Fibroblast of lung (primary cell): ENCODE results near the gene CTNND2. TPM values are rescaled to one million over a fixed set of nuclear protein-coding genes. Genes with fewer than 3 reads are reported as not detected.

Experiments
- DNase-seq, 2 donors: peaks; one replicate each; pipeline versions ENCODE4 v3.0.0 to v3.0.0-alpha.2; 2010; ENCODE audit warnings: low read depth in 2 of 2
- H2AFZ ChIP-seq: 2 replicates; pipeline ENCODE4 v1.5.1; 2012; ENCODE audit warnings: low read length, control low read depth, inconsistent platforms
- H3K27ac ChIP-seq: 2 replicates; pipeline ENCODE4 v1.5.1; 2011; ENCODE audit warnings: low read length, control low read depth; ENCODE audit not compliant: insufficient read depth
- H3K27me3 ChIP-seq: 2 replicates; pipeline ENCODE4 v1.5.1; 2011; ENCODE audit warnings: mild to moderate bottlenecking, low read length; ENCODE audit not compliant: control insufficient read depth, insufficient read depth
- H3K36me3 ChIP-seq: 2 replicates; pipeline ENCODE4 v1.5.1; 2011; ENCODE audit warnings: low read length; ENCODE audit not compliant: control insufficient read depth, insufficient read depth
- H3K4me1 ChIP-seq: 2 replicates; pipeline ENCODE4 v1.5.1; 2011; ENCODE audit warnings: low read length; ENCODE audit not compliant: control insufficient read depth, insufficient read depth; ENCODE audit errors: extremely low read depth
- H3K4me2 ChIP-seq: 2 replicates; pipeline ENCODE4 v1.5.1; 2011; ENCODE audit warnings: low read length, control low read depth; ENCODE audit not compliant: insufficient read depth; ENCODE audit errors: extremely low read depth
- H3K4me3 ChIP-seq, 4 experiments: fragments of 200-600 bp in 1 of 4; sonication (generic) in 1 of 4; replicated peaks in 1 of 4; 2 replicates each; pipeline ENCODE4 v1.5.1; 2011 to 2016; ENCODE audit warnings: low read length in 4 of 4, low read depth in 3 of 4, mild to moderate bottlenecking in 3 of 4, control low read depth in 2 of 4, inconsistent platforms in 1 of 4, mixed read lengths in 1 of 4; ENCODE audit not compliant: insufficient read depth in 1 of 4; ENCODE audit errors: control extremely low read depth in 1 of 4
- H3K79me2 ChIP-seq: 2 replicates; pipeline ENCODE4 v1.5.1; 2012; ENCODE audit warnings: mild to moderate bottlenecking, low read length, inconsistent platforms; ENCODE audit not compliant: control insufficient read depth, insufficient read depth
- H3K9ac ChIP-seq: 2 replicates; pipeline ENCODE4 v1.5.1; 2011; ENCODE audit warnings: mild to moderate bottlenecking, low read length, control low read depth; ENCODE audit not compliant: insufficient read depth
- H3K9me3 ChIP-seq: 2 replicates; pipeline ENCODE4 v1.5.1; 2012; ENCODE audit warnings: low read depth, low read length; ENCODE audit not compliant: control insufficient read depth, insufficient read depth
- H4K20me1 ChIP-seq: 2 replicates; pipeline ENCODE4 v1.5.1; 2011; ENCODE audit warnings: low read length; ENCODE audit not compliant: control insufficient read depth, insufficient read depth; ENCODE audit errors: extremely low read depth
- CTCF ChIP-seq, 2 donors: IDR thresholded peaks in 1 of 2; conservative IDR thresholded peaks in 1 of 2; 1 replicate in 1 of 2; 2 replicates in 1 of 2; pipeline ENCODE4 v1.5.1; 2011 to 2012; ENCODE audit warnings: low read length in 2 of 2, control low read depth in 1 of 2, inconsistent platforms in 1 of 2, low read depth in 1 of 2, mild to moderate bottlenecking in 1 of 2
- EZH2 ChIP-seq: IDR thresholded peaks from 2 replicates; pipeline ENCODE4 v1.5.1; 2012; ENCODE audit warnings: low read length, control low read depth, mild to moderate bottlenecking; ENCODE audit errors: missing control alignments
- polyA plus RNA-seq, 2 donors: library from polyadenylated mRNA; depleted of rRNA in 1 of 2; stranded (reverse) in 1 of 2; unstranded in 1 of 2; fragments of >200 nt; gene quantifications; 2 replicates each; pipeline ENCODE4 v1.2.1, GENCODE V29; 2011 to 2012; ENCODE audit warnings: missing spikeins in 1 of 2
- total RNA-seq: library from RNA; depleted of rRNA; stranded (reverse); fragments of >200 nt; gene quantifications from 2 replicates; pipeline ENCODE4 v1.2.1, GENCODE V29; 2014

The CTNND2 gene
- total and polyA plus RNA-seq, 2 donors (not counting 1 experiment from before 2014, with no cell fraction given), result not detected

DNA sequence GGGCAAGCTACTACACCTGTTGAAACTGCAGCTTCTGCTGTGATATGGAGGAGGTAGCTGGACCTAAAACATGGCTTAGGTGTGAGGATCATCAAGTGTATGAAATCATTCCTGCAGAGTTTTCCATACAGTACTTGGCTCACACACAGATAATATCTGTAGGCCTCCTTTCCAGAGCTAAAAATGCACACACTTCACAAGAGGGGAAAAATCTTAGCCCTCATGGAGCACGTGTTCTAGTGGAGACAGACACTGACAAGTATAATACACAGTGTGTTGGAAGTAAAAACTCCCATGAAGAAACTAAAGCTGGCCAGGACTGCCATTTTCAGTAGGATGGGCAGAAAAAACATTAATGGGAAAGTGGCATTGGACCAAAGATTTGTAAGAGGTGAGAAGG lies 216.7 kb downstream of the CTNND2 start:
- H3K9ac ChIP-seq, result no peak overlapping the region
- H3K4me2 ChIP-seq, result no peak overlapping the region
- H3K4me1 ChIP-seq, result no peaks in the 10 kb centered on the region
- H3K27ac ChIP-seq, result no peak overlapping the region
- H4K20me1 ChIP-seq, result no peaks in the 10 kb centered on the region
- no peak overlapping the region for H3K4me3 ChIP-seq
- DNase-seq, result no peak
- no peaks in the 10 kb centered on the region for H3K9me3 ChIP-seq
- no peaks in the 10 kb centered on the region for H3K79me2 ChIP-seq
- H3K27me3 ChIP-seq, result no peaks in the 10 kb centered on the region
- no peak overlapping the region for H2AFZ ChIP-seq
- H3K36me3 ChIP-seq, result no peaks in the 10 kb centered on the region
- TF ChIP-seq EZH2 (no peak), CTCF (conservative IDR thresholded peaks at IDR 0.05 in 1 of 2, IDR thresholded peaks at IDR 0.05 in 1 of 2; ENCODE audit: low read depth in 1 of 2, low read length in 2 of 2) (no peak)

DNA sequence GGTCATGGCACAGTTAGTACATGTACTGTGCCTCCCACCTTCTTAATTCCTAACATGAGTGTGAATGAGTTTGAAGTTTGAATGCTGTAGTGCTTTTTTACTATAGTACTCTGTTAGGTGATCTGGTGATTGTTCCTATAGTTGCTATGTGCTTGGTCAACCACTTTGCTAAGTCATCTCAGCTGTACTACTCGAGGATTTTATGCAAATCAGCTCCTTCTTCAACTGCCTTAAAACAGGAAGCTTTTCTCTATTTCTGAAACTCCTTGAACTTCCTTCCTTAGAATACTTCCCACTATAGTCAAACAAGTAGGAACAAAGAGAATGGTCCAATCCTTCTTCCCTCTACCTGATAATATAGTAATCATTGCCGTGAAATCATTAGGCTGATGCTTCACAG lies 219.6 kb downstream of the CTNND2 start:
- Histone ChIP-seq H3K9me3 (no peaks in the 10 kb centered on the region), H3K27ac (no peak overlapping the region), H3K27me3 (no peaks in the 10 kb centered on the region), H3K4me2 (no peak overlapping the region), H2AFZ (no peak overlapping the region), H3K36me3 (no peaks in the 10 kb centered on the region), H3K79me2 (no peaks in the 10 kb centered on the region), H3K9ac (no peak overlapping the region), H3K4me1 (no peaks in the 10 kb centered on the region), H4K20me1 (no peaks in the 10 kb centered on the region), H3K4me3 (no peak overlapping the region)
- TF ChIP-seq CTCF (conservative IDR thresholded peaks at IDR 0.05 in 1 of 2, IDR thresholded peaks at IDR 0.05 in 1 of 2; ENCODE audit: low read depth in 1 of 2, low read length in 2 of 2) (no peak), EZH2 (no peak)
- no peak for DNase-seq

- no peaks in the 10 kb centered on the region for H3K4me1 ChIP-seq
- H3K9me3 ChIP-seq, result no peaks in the 10 kb centered on the region
- no peak for TF ChIP-seq EZH2
- no peak for TF ChIP-seq CTCF (conservative IDR thresholded peaks at IDR 0.05 in 1 of 2, IDR thresholded peaks at IDR 0.05 in 1 of 2; ENCODE audit: low read depth in 1 of 2, low read length in 2 of 2)
- no peaks in the 10 kb centered on the region for H3K79me2 ChIP-seq
- H3K4me2 ChIP-seq, result no peak overlapping the region
- no peaks in the 10 kb centered on the region for H4K20me1 ChIP-seq
- no peak overlapping the region for H2AFZ ChIP-seq
- H3K9ac ChIP-seq, result no peak overlapping the region
- H3K36me3 ChIP-seq, result no peaks in the 10 kb centered on the region
- H3K27ac ChIP-seq, result no peak overlapping the region
- DNase-seq, result no peak
- H3K4me3 ChIP-seq, result no peak overlapping the region
- no peaks in the 10 kb centered on the region for H3K27me3 ChIP-seq
Measured at GRCh38 chr5:11683666-11684065, 220.6 kb downstream of the CTNND2 start.
